MM.1S (cell line): ENCODE measurements around the gene CSF2RB.

Source experiments
- DNase-seq: peaks from one replicate; pipeline ENCODE4 v3.0.0-alpha.2; 2015
- H2AFZ ChIP-seq: fragments of 300-600 bp; sonication (generic); 2 replicates; pipeline ENCODE4 v1.6.0; 2016; ENCODE audit warnings: antibody characterized with exemption, low read length
- H3F3A ChIP-seq: fragments of 300-600 bp; sonication (generic); 2 replicates; pipeline ENCODE4 v1.6.1; 2016; ENCODE audit warnings: mild to moderate bottlenecking, antibody characterized with exemption, low read length, moderate library complexity, mixed read lengths; ENCODE audit not compliant: insufficient read depth
- H3K27ac ChIP-seq: fragments of 300-600 bp; sonication (generic); 2 replicates; pipeline ENCODE4 v1.5.1; 2016; ENCODE audit warnings: mild to moderate bottlenecking, low read length
- H3K27me3 ChIP-seq: fragments of 300-600 bp; sonication (generic); replicated peaks from 2 replicates; pipeline ENCODE4 v1.6.0; 2016; ENCODE audit warnings: low read length; ENCODE audit not compliant: insufficient read depth
- H3K36me3 ChIP-seq: fragments of 300-600 bp; sonication (generic); replicated peaks from 2 replicates; pipeline ENCODE4 v1.6.1; 2016; ENCODE audit warnings: mild to moderate bottlenecking, low read length, mixed read lengths; ENCODE audit not compliant: insufficient read depth
- H3K4me1 ChIP-seq: fragments of 300-600 bp; sonication (generic); 2 replicates; pipeline ENCODE4 v1.6.1; 2016; ENCODE audit warnings: low read length, mixed read lengths
- H3K4me2 ChIP-seq: fragments of 300-600 bp; sonication (generic); 2 replicates; pipeline ENCODE4 v1.6.0; 2016; ENCODE audit warnings: low read depth, low read length
- H3K4me3 ChIP-seq: fragments of 300-600 bp; sonication (generic); 2 replicates; pipeline ENCODE4 v1.5.1; 2016; ENCODE audit warnings: low read length, mixed read lengths
- H3K79me2 ChIP-seq: fragments of 300-600 bp; sonication (generic); 2 replicates; pipeline ENCODE4 v1.6.1; 2016; ENCODE audit warnings: mixed run types, low read length, mixed read lengths
- H3K9ac ChIP-seq: fragments of 300-600 bp; sonication (generic); 2 replicates; pipeline ENCODE4 v1.6.1; 2016; ENCODE audit warnings: low read length, mixed read lengths
- H3K9me2 ChIP-seq: fragments of 300-600 bp; sonication (generic); replicated peaks from 2 replicates; pipeline ENCODE4 v1.6.1; 2016; ENCODE audit warnings: mild to moderate bottlenecking, low read length, mixed read lengths; ENCODE audit not compliant: insufficient read depth
- H3K9me3 ChIP-seq: fragments of 300-600 bp; sonication (generic); replicated peaks from 2 replicates; pipeline ENCODE4 v1.6.1; 2016; ENCODE audit warnings: mild to moderate bottlenecking, low read length, mixed read lengths; ENCODE audit not compliant: insufficient read depth
- H4K20me1 ChIP-seq: fragments of 300-600 bp; sonication (generic); 2 replicates; pipeline ENCODE4 v1.6.1; 2016; ENCODE audit warnings: mild to moderate bottlenecking, low read length, moderate library complexity, mixed read lengths; ENCODE audit not compliant: insufficient read depth
- CTCF ChIP-seq: fragments of 300-600 bp; sonication (generic); IDR thresholded peaks from 2 replicates; pipeline ENCODE4 v1.5.1; 2016; ENCODE audit warnings: antibody characterized with exemption, low read length, mixed read lengths
- EZH2 ChIP-seq: fragments of 300-600 bp; sonication (generic); optimal IDR thresholded peaks from 2 replicates; pipeline ENCODE3; 2017; ENCODE audit warnings: low read depth, mild to moderate bottlenecking, antibody characterized with exemption, low read length, mixed read lengths
- EZH2phosphoT487 ChIP-seq: fragments of 300-600 bp; sonication (generic); IDR thresholded peaks from 2 replicates; pipeline ENCODE4 v1.6.1; 2018; ENCODE audit warnings: antibody characterized with exemption, low read length

The CSF2RB gene

GRCh38 chr22:36937319-36938027 lies 24.0 kb downstream of the CSF2RB start:
- Histone ChIP-seq H3K4me1 (peaks cover 19% of the 10 kb centered on the region), H3K4me2 (no peak overlapping the region), H3K4me3 (no peak overlapping the region), H3K9me3 (no peaks in the 10 kb centered on the region), H2AFZ (no peak overlapping the region), H3K9me2 (no peaks in the 10 kb centered on the region), H3K36me3 (no peaks in the 10 kb centered on the region), H3K9ac (no peak overlapping the region), H4K20me1 (no peaks in the 10 kb centered on the region), H3K79me2 (no peaks in the 10 kb centered on the region), H3K27me3 (no peaks in the 10 kb centered on the region), H3K27ac (no peak overlapping the region), H3F3A (peaks cover 23% of the 10 kb centered on the region; the same call in 1 of the 2 replicates)
- TF ChIP-seq EZH2 (no peak), EZH2phosphoT487 (no peak), CTCF (no peak)
- DNase-seq = no peak

DNA sequence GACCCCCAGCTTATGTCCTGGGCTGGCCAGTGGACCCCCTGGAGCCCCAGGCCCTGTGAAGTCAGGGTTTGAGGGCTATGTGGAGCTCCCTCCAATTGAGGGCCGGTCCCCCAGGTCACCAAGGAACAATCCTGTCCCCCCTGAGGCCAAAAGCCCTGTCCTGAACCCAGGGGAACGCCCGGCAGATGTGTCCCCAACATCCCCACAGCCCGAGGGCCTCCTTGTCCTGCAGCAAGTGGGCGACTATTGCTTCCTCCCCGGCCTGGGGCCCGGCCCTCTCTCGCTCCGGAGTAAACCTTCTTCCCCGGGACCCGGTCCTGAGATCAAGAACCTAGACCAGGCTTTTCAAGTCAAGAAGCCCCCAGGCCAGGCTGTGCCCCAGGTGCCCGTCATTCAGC lies 24.6 kb downstream of the CSF2RB start:
- H3K27me3 ChIP-seq = no peaks in the 10 kb centered on the region
- peaks cover 23% of the 10 kb centered on the region; the same call in 1 of the 2 replicates for H3F3A ChIP-seq
- no peak overlapping the region for H3K4me3 ChIP-seq
- H3K36me3 ChIP-seq = no peaks in the 10 kb centered on the region
- no peak for TF ChIP-seq CTCF
- no peak for TF ChIP-seq EZH2
- TF ChIP-seq EZH2phosphoT487 = no peak
- H2AFZ ChIP-seq = no peak overlapping the region
- H3K9me3 ChIP-seq = no peaks in the 10 kb centered on the region
- no peak overlapping the region for H3K27ac ChIP-seq
- peaks cover 19% of the 10 kb centered on the region for H3K4me1 ChIP-seq
- DNase-seq = no peak
- no peaks in the 10 kb centered on the region for H3K9me2 ChIP-seq
- H3K4me2 ChIP-seq = no peak overlapping the region
- H4K20me1 ChIP-seq = no peaks in the 10 kb centered on the region
- H3K79me2 ChIP-seq = no peaks in the 10 kb centered on the region
- H3K9ac ChIP-seq = no peak overlapping the region

DNA sequence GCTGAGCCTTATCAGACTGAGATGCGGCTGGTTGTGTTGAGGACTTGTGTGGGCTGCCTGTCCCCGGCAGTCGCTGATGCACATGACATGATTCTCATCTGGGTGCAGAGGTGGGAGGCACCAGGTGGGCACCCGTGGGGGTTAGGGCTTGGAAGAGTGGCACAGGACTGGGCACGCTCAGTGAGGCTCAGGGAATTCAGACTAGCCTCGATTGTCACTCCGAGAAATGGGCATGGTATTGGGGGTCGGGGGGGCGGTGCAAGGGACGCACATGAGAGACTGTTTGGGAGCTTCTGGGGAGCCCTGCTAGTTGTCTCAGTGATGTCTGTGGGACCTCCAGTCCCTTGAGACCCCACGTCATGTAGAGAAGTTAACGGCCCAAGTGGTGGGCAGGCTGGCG lies 25.5 kb downstream of the CSF2RB start:
- Histone ChIP-seq H3K36me3 (no peaks in the 10 kb centered on the region), H3K27ac (no peak overlapping the region), H3K4me1 (peaks cover 19% of the 10 kb centered on the region), H3K79me2 (no peaks in the 10 kb centered on the region), H4K20me1 (no peaks in the 10 kb centered on the region), H3K27me3 (no peaks in the 10 kb centered on the region), H2AFZ (no peak overlapping the region), H3K9me3 (no peaks in the 10 kb centered on the region), H3K9ac (no peak overlapping the region), H3K4me2 (no peak overlapping the region), H3F3A (peaks cover 23% of the 10 kb centered on the region; the same call in 1 of the 2 replicates), H3K9me2 (no peaks in the 10 kb centered on the region), H3K4me3 (no peak overlapping the region)
- DNase-seq = no peak
- no peak for TF ChIP-seq CTCF
- TF ChIP-seq EZH2 = no peak
- no peak for TF ChIP-seq EZH2phosphoT487
